Measurements from ENCODE around the gene NKTR.
"Not testable (repeated sequence)": the region's sequence is repeated elsewhere in the genome, so short reads cannot be mapped to it uniquely, and the experiment has no call there.

DNA sequence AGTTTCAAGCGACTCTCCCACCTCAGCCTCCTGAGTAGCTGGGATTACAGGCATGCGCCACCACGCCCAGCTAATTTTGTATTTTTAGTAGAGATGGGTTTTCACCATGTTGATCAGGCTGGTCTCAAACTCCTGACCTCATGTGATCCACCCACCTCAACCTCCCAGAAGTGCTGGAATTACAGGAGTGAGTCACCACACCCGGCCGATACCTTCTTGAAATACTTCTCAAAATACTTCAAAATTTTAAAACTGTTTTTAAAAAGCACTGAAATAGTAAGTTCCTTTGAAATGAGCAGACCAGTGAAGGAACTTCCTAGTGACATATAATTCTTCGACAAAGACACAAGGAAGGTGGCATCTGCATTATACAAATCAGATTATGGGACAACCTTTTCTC is 43.7 kb upstream of the NKTR start:
- TF ChIP-seq, protein P1, sequence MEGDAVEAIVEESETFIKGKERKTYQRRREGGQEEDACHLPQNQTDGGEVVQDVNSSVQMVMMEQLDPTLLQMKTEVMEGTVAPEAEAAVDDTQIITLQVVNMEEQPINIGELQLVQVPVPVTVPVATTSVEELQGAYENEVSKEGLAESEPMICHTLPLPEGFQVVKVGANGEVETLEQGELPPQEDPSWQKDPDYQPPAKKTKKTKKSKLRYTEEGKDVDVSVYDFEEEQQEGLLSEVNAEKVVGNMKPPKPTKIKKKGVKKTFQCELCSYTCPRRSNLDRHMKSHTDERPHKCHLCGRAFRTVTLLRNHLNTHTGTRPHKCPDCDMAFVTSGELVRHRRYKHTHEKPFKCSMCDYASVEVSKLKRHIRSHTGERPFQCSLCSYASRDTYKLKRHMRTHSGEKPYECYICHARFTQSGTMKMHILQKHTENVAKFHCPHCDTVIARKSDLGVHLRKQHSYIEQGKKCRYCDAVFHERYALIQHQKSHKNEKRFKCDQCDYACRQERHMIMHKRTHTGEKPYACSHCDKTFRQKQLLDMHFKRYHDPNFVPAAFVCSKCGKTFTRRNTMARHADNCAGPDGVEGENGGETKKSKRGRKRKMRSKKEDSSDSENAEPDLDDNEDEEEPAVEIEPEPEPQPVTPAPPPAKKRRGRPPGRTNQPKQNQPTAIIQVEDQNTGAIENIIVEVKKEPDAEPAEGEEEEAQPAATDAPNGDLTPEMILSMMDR (optimal IDR thresholded peaks at IDR 0.05 in 1 of 3, IDR thresholded peaks at IDR 0.05 in 1 of 3, conservative IDR thresholded peaks at IDR 0.05 in 1 of 3; ENCODE audit: extremely low read depth in 1 of 3, insufficient read depth in 2 of 3, low read length in 3 of 3) = not testable (repeated sequence)
- not testable (repeated sequence) for TF ChIP-seq EZH2 (IDR thresholded peaks at IDR 0.05; ENCODE audit: low read length)

All from keratinocyte (primary cell).